HG03196 (cell line): ENCODE results near the gene CDH3.

ENCODE experiments used
- ATAC-seq: cut with Tn5 transposase; IDR thresholded peaks from one replicate; pipeline ENCODE4 v1.9.1; 2021; ENCODE audit not compliant: unreplicated experiment

The CDH3 gene

DNA sequence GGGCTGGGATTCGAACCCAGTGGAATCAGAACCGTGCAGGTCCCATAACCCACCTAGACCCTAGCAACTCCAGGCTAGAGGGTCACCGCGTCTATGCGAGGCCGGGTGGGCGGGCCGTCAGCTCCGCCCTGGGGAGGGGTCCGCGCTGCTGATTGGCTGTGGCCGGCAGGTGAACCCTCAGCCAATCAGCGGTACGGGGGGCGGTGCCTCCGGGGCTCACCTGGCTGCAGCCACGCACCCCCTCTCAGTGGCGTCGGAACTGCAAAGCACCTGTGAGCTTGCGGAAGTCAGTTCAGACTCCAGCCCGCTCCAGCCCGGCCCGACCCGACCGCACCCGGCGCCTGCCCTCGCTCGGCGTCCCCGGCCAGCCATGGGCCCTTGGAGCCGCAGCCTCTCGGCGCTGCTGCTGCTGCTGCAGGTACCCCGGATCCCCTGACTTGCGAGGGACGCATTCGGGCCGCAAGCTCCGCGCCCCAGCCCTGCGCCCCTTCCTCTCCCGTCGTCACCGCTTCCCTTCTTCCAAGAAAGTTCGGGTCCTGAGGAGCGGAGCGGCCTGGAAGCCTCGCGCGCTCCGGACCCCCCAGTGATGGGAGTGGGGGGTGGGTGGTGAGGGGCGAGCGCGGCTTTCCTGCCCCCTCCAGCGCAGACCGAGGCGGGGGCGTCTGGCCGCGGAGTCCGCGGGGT is 92.1 kb downstream of the CDH3 start, which contains the start of gene CDH1:
CDH1 (plus strand) TSS at position 247 of the 684 bp plus-strand sequence; CDS start at position 371, 124 bp downstream.
- ATAC-seq, result no peak

GRCh38 chr16:68737730-68738629 is 92.9 kb downstream of the CDH3 start:
- no peak for ATAC-seq

GRCh38 chr16:68739964-68740627 is 95.0 kb downstream of the CDH3 start:
- ATAC-seq, result no peak

- no peak for ATAC-seq
Measured at GRCh38 chr16:68740628-68741346, 95.7 kb downstream of the CDH3 start.

GRCh38 chr16:68743664-68744063 is 98.6 kb downstream of the CDH3 start:
- no peak for ATAC-seq

GRCh38 chr16:68744744-68745280 is 99.7 kb downstream of the CDH3 start:
- no peak for ATAC-seq

GRCh38 chr16:68746951-68747350 is 101.8 kb downstream of the CDH3 start:
- no peak for ATAC-seq

GRCh38 chr16:68749432-68749831 is 104.3 kb downstream of the CDH3 start:
- no peak for ATAC-seq
